ENCODE data around the gene GPA33.

GRCh38 chr1:167106119-167106461 is 15.9 kb upstream of the GPA33 start:
- no peak for TF ChIP-seq CTCF (IDR thresholded peaks at IDR 0.05)
- TF ChIP-seq POLR2A (IDR thresholded peaks at IDR 0.05), result no peak

Measured in Peyer's patch (tissue), 4 donors.